Globus pallidus (tissue), 1 donor: ENCODE data around the gene RPEL1.

Experiments
- DNase-seq: peaks from one replicate; pipeline ENCODE4 v3.0.0-alpha.2; 2015; ENCODE audit warnings: low spot score

RPEL1 gene

DNA sequence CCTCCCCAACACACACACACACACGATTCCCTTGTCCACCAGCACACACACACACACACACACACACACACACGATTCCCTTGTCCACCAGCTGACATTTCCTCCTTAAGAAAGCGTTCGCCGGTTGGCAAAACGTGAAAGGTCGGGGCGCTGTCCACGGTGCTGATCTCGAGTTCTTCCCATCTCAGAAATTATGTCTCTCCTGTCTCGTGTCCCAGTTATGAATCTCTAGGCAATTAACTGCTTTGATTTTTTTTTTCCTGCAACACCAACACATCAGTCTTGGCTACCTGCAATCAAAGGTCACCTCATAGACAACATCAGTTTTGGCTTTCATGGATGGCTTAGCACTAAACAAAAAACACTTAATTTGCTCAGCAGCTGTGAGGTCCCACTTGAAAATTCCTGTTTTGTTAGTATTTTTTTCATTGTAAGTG is 33.2 kb downstream of the RPEL1 start:
- DNase-seq: peak; percentile 6

DNA sequence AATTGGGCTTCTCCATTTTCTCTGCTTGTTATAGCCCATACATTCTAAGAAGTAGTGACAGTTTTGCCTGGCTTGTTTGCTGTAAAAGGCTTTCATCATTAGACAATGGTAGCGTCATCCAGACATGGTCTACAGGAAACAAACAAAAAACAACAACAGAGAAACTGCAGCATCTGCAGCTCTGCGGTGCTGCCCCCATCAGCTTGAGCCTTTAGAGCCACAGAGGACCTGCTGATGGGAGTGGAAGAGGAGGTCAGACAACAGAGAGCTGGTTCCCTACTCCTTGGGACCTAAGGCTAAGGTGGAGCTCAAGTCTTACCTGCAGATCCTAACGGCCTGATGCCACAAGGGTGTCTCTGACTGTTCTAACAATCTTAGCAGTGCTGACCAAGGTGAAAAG is 34.3 kb downstream of the RPEL1 start:
- DNase-seq: no peak

DNA sequence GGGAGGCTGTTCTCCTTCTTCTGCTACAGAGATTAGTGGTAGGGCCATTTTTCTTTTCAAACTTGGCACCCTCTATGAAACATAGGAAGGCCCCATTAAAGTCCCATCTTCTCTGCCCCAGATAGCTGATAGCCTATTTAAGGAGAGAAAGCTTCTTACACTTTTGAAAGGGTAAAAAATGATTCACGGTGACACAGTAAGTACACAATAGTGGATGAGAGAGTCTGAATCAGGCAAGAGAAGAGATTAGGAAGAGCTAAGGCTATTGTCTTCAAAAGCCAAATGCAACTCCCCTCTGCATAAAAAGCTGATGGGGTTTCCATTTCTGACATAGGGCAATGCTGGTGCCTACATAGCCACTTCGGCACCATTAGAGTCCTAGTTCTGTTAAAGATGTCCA is 34.8 kb downstream of the RPEL1 start:
- DNase-seq: no peak

DNA sequence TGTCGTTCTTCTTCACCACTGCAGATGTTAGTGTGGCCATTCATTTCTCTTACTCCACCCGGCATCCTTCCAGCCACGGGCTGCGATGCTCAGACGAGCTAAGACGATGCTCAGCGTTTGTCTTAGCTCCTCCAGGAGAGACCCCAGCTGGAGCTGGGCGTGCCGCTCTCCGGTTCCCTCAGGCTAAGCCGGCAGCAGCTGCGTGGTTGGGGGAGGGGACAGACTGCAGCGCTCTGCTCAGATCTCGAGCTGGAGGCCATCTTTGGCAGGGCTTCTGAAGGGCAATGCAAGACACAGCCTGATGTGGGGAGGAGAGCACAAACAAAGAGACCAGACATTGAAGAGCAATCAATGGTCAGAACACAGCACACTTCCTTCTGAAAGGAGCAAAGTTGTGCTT is 36.1 kb downstream of the RPEL1 start:
- peak; percentile 16 for DNase-seq

DNA sequence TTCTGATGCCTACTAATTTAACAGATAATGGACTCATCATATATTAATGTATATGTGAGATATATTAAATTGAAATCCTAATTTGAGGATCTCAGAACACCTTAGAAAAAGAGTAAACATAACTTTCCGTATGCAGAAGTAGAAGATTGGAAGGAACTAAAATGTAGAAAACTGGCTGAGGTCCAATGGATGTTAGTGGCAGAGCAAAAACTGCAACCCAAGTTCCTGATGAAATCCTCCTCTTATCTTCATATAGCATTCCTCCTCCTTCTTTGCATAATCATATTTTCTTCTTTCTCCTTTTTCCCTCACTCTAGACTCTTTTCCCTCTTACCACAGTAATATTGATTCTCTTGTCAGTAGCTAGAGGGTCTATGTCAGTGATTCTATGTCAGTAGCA is 37.3 kb downstream of the RPEL1 start:
- no peak for DNase-seq

DNA sequence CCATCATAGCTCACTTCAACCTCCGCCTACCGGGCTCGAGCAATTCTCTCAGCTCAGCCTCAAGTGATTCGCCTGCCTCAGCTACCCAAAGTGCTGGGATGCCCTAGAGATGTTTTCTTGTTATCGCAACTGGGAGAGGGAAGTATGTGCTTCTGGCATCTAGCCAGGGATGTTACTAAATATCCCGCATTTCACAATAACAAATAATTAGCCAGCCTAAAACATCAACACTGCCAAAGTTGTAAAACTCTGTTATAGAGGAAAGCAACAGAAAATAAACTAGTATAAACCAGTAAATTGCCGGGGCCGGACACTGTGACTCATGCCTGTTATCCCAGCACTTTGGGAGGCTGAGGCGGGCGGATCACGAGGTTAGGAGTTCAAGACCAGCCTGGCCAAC is 38.5 kb downstream of the RPEL1 start:
- no peak for DNase-seq

DNA sequence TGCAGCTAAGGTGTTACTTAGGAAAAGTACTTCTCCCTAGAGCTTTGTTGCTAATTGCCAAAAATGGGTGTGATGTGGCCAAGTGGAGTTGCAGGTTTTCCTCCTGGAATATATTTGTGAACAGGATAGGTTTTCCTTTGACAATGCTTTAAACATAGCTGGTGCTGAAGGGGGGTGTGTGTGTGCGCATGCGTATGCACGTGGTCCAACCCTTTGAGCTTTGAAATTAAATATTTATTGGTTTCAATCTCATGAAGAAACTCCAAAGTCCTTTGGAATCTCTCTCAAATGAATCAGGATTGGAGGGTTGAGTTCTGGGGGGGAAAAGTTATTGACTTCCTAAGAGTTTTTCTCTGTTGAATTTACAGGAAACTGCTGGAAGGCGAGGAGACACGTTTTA is 42.3 kb downstream of the RPEL1 start:
- DNase-seq: no peak

DNA sequence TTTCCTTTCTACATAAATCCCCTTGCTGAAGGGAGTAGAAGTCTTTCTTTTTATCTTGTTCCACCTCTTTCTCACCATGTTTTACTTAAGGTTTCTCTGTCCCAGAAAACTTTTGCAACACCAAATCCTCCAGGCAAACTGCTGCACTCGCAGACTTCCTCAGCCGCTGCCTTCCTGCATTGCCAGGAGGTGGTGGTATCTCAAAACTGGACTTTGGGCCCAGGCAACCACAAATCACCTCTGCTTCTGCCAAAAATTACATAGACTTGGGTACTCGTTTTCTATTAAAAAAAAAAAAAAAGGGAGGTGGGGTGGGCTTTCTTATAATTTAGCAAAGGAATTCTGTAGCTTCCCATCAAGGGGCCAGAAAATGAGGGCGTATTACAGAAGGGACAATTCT is 45.9 kb downstream of the RPEL1 start:
- no peak for DNase-seq

DNA sequence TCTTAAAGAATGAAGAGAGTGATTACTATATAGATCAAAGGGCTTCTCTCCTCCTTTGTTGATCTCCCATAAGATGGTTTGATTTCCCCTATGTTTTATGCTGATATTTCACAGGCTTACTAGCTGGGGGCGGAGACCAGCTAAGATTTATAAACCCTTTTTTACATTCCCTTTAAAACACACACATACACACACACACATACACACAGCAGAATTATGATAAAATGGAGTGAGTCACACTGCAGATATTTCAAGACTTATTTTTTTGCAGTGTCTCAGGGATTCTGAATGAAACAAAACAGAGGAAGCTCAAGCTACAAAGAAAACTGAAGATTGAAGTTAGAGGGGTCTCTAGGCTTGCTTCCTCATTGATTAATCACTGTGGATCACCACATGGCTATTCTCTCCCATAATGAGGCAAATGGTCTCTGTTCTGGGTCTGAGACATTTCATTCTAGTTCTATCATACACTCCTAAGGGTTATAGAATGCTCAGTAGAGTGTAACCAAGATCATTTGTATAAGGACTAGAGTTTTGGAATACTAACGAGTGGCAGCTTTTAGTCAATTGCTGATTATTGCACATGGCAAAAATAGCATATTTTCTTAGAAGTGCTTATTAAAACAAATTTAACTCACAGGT is 49.8 kb downstream of the RPEL1 start:
- no peak for DNase-seq
